Transverse colon (tissue), 4 donors: ENCODE data around the gene KRT7. TPM values are rescaled to one million over a fixed set of nuclear protein-coding genes. Genes with fewer than 3 reads are reported as not detected.

Experiments used
- DNase-seq: peaks from one replicate; pipeline ENCODE4 v3.0.0-alpha.2; 2019
- H3K27ac ChIP-seq, 4 donors: fragments of 200-600 bp; sonication (generic); 2 replicates each; pipeline ENCODE4 v1.5.1; 2016 to 2018; ENCODE audit warnings: inconsistent platforms in 4 of 4
- H3K27me3 ChIP-seq: fragments of 200-600 bp; sonication (generic); 2 replicates; pipeline ENCODE4 v1.5.1; 2017; ENCODE audit warnings: inconsistent platforms
- H3K36me3 ChIP-seq, 4 donors: fragments of 200-600 bp; sonication (generic); 2 replicates each; pipeline ENCODE4 v1.5.1; 2017 to 2019; ENCODE audit warnings: inconsistent platforms in 4 of 4
- H3K4me1 ChIP-seq, 4 donors: fragments of 200-600 bp; sonication (generic); 2 replicates each; pipeline ENCODE4 v1.5.1; 2017 to 2020; ENCODE audit warnings: inconsistent platforms in 4 of 4
- H3K4me3 ChIP-seq, 4 donors: fragments of 200-600 bp; sonication (generic); 1 replicate in 1 of 4; 2 replicates in 3 of 4; pipeline versions ENCODE4 v1.5.1 to v1.6.1; 2017 to 2019; ENCODE audit warnings: inconsistent platforms in 4 of 4
- H3K9me3 ChIP-seq, 2 donors: fragments of 200-600 bp; sonication (generic); 2 replicates each; pipeline ENCODE4 v1.5.1; 2017 to 2019; ENCODE audit warnings: inconsistent platforms in 2 of 2
- EP300 ChIP-seq: sonication (generic); formaldehyde crosslinking; IDR thresholded peaks from one replicate; pipeline ENCODE4 v1.6.1; 2017; ENCODE audit warnings: antibody characterized with exemption, low read depth
- POLR2A ChIP-seq: fragments of 450-650 bp; IDR thresholded peaks from one replicate; pipeline ENCODE4 v1.6.1; 2016; ENCODE audit warnings: antibody characterized with exemption, mild to moderate bottlenecking, moderate library complexity
- POLR2AphosphoS5 ChIP-seq, 3 donors: sonication (generic); formaldehyde crosslinking; IDR thresholded peaks; one replicate each; pipeline ENCODE4 v1.6.1; 2016; ENCODE audit warnings: antibody characterized with exemption in 3 of 3
- WGBS, 2 donors: methylation state at CpG; one replicate each; pipeline ENCODE4 v1.1.5; 2018; ENCODE audit warnings: low coverage in 1 of 2; 5-methylcytosine and 5-hydroxymethylcytosine counted together
- in situ Hi-C, 4 donors: fragments of 200-750 bp; cut with MboI; loops; one replicate each; pipeline versions ENCODE4 v1.15.0 to v1.15.1; 2017; ENCODE audit warnings: low sequenced_read_pairs in 3 of 4, low pct_ligation_motif_present in 1 of 4, low pct_unique_long_range_greater_than_20kb in 1 of 4
- intact Hi-C: fragments of 100-400 bp; cut with DNase I; formaldehyde crosslinking; loops from one replicate; pipeline ENCODE4 v1.15.1; 2023; ENCODE audit warnings: low total_unique reads
- total RNA-seq, 4 donors: library from RNA; depleted of rRNA; stranded (reverse); fragments of >200 nt; gene quantifications; one replicate each; pipeline ENCODE4 v1.1.0, GENCODE V29; 2016
- TF ChIP-seq, protein P1 (sequence below), 5 experiments: fragments of 200-600 bp in 3 of 5; fragments of 450-650 bp in 2 of 5; sonication (generic) in 3 of 5; IDR thresholded peaks; 1 replicate in 2 of 5; 2 replicates in 3 of 5; pipeline ENCODE4 v1.5.1; 2016 to 2017; ENCODE audit warnings: antibody characterized with exemption in 5 of 5, inconsistent platforms in 3 of 5, mild to moderate bottlenecking in 2 of 5, moderate library complexity in 1 of 5

The KRT7 gene
- total RNA-seq, 4 donors from 2014 or later = 0.75 to 1.6 (median 0.95) TPM; not detected in 1

DNA sequence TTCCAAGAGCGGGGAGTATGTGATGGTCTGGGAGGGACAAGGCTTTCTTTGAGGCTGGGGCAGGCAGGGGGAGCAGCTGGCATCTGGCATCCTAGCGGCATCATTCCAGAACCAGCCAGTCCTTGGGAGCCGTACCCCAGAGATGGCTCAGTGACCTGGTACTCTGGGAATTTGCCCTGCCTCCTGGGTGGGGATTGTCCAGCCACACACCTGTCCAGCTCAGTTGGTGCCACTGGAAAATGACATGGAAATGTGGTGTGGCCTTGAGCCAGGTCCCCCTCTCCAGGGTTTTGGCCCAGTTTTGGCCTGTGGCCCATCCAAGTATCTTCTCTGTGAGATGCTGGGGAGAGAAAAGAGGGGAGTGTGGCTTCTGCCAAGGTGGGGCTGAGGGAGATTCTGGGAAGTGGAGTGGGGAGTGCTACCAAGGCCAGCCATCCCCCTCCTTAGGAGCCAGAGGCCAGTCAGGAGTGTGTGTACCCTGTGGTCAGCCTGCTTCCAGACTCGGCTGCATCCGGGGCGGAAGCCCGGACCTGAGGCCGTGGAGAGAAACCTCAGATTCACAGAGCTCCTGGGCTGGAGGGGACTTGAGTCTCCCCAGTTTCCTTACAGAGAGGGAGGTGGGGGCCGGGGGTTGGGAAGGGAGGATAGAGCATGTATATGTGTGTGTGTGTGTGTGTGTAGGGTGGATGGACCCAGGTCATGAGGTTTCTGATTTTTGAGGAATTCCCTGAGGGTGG, 26.6 kb upstream of the KRT7 start:
- Histone ChIP-seq H3K4me1 (peaks cover 0 to 6% (median 2%) of the 10 kb centered on the region in 4 donors), H3K27me3 (no peaks in the 10 kb centered on the region), H3K9me3 (no peaks in the 10 kb centered on the region), H3K4me3 (no peak overlapping the region), H3K36me3 (no peaks in the 10 kb centered on the region), H3K27ac (no peak overlapping the region)
- DNase-seq = no peak
- no peak for TF ChIP-seq POLR2AphosphoS5 (IDR thresholded peaks at IDR 0.05)
- TF ChIP-seq EP300 = no peak
- TF ChIP-seq, protein P1, sequence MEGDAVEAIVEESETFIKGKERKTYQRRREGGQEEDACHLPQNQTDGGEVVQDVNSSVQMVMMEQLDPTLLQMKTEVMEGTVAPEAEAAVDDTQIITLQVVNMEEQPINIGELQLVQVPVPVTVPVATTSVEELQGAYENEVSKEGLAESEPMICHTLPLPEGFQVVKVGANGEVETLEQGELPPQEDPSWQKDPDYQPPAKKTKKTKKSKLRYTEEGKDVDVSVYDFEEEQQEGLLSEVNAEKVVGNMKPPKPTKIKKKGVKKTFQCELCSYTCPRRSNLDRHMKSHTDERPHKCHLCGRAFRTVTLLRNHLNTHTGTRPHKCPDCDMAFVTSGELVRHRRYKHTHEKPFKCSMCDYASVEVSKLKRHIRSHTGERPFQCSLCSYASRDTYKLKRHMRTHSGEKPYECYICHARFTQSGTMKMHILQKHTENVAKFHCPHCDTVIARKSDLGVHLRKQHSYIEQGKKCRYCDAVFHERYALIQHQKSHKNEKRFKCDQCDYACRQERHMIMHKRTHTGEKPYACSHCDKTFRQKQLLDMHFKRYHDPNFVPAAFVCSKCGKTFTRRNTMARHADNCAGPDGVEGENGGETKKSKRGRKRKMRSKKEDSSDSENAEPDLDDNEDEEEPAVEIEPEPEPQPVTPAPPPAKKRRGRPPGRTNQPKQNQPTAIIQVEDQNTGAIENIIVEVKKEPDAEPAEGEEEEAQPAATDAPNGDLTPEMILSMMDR (IDR thresholded peaks at IDR 0.05) = no peak
- no peak for TF ChIP-seq POLR2A
- intact Hi-C loops = no loop called here
- 81% methylated on average over 9 of the region's 9 CpGs; no CpG with 5 or more reads in 1 of the 2 donors for WGBS, 2 donors
- in situ Hi-C loops = no loop called here

DNA sequence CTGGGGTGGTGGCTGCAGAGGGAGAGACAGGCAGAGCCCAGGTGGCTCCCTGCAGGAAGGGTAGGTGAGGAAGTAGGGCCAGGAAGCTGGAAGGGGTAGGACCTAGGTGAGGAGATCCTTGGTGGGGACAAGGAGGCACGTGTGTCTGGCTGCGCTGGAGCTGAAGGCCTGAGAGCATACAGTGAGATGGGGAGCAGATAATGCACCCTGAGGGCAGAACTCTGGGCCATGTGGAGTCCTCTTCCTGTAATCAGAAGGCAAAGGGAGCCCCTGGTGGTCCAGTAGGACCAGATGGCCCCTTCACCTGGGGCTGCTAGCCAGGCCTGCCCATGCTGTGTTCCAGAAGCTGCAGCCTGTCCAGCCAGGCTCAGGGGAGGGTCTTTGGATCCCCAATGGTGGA, 25.9 kb upstream of the KRT7 start:
- H3K4me3 ChIP-seq = no peak overlapping the region
- TF ChIP-seq POLR2A = no peak
- no peak for TF ChIP-seq POLR2AphosphoS5 (IDR thresholded peaks at IDR 0.05)
- TF ChIP-seq EP300 = no peak
- TF ChIP-seq, protein P1 (IDR thresholded peaks at IDR 0.05) = no peak
- no peaks in the 10 kb centered on the region for H3K27me3 ChIP-seq
- in situ Hi-C loops (no loop called here), intact Hi-C loops (no loop called here)
- no peak for DNase-seq
- no peaks in the 10 kb centered on the region for H3K36me3 ChIP-seq
- WGBS, 2 donors = 84 to 100% methylated on average over 2 of the region's 2 CpGs
- peaks cover 0 to 6% (median 2%) of the 10 kb centered on the region in 4 donors for H3K4me1 ChIP-seq
- no peaks in the 10 kb centered on the region for H3K9me3 ChIP-seq
- no peak overlapping the region for H3K27ac ChIP-seq

DNA sequence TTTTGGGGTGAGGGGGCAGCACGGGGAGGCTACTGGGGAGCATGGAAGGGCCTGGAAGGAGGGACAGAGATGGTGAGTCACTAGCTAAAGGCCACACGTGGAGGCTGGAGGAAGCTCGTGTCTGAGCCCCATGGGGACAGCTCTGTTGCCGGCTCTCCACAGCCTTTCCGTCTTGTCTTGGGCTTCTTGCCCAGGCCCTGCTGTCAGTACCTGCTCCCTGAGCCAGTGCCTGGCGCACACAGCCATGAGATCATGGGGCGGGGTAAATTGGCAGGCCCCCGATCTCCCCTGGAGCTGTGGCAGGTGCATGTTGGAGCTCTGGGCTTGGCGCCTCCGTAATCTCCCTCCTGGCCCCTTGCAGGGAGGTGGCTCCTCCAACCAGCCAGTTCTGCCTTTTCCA, 25.1 kb upstream of the KRT7 start:
- intact Hi-C loops = no loop called here
- DNase-seq = no peak
- H3K36me3 ChIP-seq = no peaks in the 10 kb centered on the region
- no peak overlapping the region for H3K4me3 ChIP-seq
- no peaks in the 10 kb centered on the region for H3K27me3 ChIP-seq
- 25% methylated on average over 10 of the region's 10 CpGs; no CpG with 5 or more reads in 1 of the 2 donors for WGBS, 2 donors
- no peaks in the 10 kb centered on the region for H3K9me3 ChIP-seq
- no peak for TF ChIP-seq POLR2AphosphoS5 (IDR thresholded peaks at IDR 0.05)
- TF ChIP-seq, protein P1 (IDR thresholded peaks at IDR 0.05) = no peak
- TF ChIP-seq EP300 = no peak
- TF ChIP-seq POLR2A = no peak
- H3K27ac ChIP-seq = no peak overlapping the region
- in situ Hi-C loops = no loop called here
- peaks cover 0 to 6% (median 2%) of the 10 kb centered on the region in 4 donors for H3K4me1 ChIP-seq

DNA sequence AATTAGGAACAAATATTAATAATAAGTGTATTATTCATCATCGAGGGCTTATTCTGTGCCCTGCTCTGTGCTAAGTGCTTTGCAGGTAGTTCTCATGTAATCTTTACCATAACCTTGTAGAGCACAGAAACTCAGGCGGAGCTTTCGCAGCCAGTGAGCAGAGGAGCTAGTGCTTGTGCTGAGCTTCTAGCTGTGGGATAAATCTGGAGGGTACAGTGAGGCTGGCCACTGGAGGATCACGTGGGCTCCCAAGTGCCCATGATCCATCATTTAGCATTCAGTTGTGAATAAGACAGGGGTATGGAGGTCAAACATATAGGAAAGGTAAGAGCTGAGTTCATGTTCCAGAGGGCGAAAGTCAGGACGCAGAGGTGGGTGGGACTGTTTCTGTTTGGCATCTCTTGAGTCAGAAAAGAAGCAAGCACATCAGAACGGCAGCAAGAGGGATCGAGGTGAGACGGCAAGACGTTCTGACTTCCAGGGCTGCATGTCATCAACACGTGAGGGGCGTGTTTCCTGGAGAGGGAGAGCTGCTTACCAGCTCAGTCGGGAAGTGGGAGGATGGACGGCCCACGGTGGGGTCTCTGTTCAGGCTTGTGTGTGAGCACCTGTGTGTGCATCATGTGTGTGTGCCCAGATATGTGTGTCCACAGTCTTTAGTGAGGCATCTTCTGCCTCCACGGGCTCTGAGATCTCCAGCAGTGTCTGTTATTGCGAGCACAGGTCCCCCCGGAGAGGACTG, 24.4 kb upstream of the KRT7 start:
- no peak overlapping the region for H3K27ac ChIP-seq
- no peak for DNase-seq
- no peak for TF ChIP-seq POLR2A
- no peak for TF ChIP-seq POLR2AphosphoS5 (IDR thresholded peaks at IDR 0.05)
- TF ChIP-seq EP300 = no peak
- TF ChIP-seq, protein P1 (IDR thresholded peaks at IDR 0.05) = no peak
- H3K9me3 ChIP-seq = no peaks in the 10 kb centered on the region
- H3K36me3 ChIP-seq = no peaks in the 10 kb centered on the region
- H3K27me3 ChIP-seq = no peaks in the 10 kb centered on the region
- in situ Hi-C loops = no loop called here
- H3K4me1 ChIP-seq = peaks cover 0 to 6% (median under 1%) of the 10 kb centered on the region in 4 donors
- intact Hi-C loops = no loop called here
- WGBS, 2 donors = 56 to 59% methylated on average over 7 to 16 of the region's 18 CpGs
- H3K4me3 ChIP-seq = no peak overlapping the region
